ENCODE data around the gene IPO5.
"Not testable (repeated sequence)": the region's sequence is repeated elsewhere in the genome, so short reads cannot be mapped to it uniquely, and the experiment has no call there.

The IPO5 gene

DNA sequence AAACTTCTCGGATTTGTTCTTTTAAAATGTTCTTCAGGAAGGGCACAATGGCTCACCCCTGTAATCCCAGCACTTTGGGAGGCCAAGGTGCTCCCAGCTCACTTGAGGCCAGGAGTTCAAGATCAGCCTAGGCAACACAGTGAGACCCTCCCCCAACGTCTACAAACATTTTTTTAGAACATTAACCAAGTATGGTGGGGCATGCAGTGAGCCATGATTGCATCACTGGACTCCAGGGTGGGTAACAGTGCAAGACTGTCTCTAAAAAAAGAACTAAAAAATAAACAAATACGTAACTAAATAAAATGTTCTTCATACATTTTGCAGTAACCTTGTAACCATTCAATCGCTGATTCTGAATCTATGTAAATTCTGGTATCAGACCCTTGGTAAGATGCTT is 2.1 kb upstream of the IPO5 start:
- Histone ChIP-seq H3K4me1 (ENCODE audit: low read depth, poor library complexity, severe bottlenecking) (no peaks in the 10 kb centered on the region), H4K20me1 (ENCODE audit: insufficient read depth) (no peaks in the 10 kb centered on the region), H3K27ac (no peak overlapping the region), H2AFZ (ENCODE audit: low read depth) (no peak overlapping the region), H3K79me2 (ENCODE audit: insufficient read depth, low read depth) (no peaks in the 10 kb centered on the region), H3K27me3 (ENCODE audit: insufficient read depth, low read depth) (no peaks in the 10 kb centered on the region), H3K4me2 (no peak overlapping the region), H3K36me3 (ENCODE audit: insufficient read depth) (no peaks in the 10 kb centered on the region), H3K9ac (no peak overlapping the region), H3K4me3 (IDR thresholded peaks at IDR 0.05; ENCODE audit: insufficient read depth, low read depth, low read length) (no peak overlapping the region)
- TF ChIP-seq, protein P1, sequence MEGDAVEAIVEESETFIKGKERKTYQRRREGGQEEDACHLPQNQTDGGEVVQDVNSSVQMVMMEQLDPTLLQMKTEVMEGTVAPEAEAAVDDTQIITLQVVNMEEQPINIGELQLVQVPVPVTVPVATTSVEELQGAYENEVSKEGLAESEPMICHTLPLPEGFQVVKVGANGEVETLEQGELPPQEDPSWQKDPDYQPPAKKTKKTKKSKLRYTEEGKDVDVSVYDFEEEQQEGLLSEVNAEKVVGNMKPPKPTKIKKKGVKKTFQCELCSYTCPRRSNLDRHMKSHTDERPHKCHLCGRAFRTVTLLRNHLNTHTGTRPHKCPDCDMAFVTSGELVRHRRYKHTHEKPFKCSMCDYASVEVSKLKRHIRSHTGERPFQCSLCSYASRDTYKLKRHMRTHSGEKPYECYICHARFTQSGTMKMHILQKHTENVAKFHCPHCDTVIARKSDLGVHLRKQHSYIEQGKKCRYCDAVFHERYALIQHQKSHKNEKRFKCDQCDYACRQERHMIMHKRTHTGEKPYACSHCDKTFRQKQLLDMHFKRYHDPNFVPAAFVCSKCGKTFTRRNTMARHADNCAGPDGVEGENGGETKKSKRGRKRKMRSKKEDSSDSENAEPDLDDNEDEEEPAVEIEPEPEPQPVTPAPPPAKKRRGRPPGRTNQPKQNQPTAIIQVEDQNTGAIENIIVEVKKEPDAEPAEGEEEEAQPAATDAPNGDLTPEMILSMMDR (conservative IDR thresholded peaks at IDR 0.05; ENCODE audit: low read depth, low read length): no peak

DNA sequence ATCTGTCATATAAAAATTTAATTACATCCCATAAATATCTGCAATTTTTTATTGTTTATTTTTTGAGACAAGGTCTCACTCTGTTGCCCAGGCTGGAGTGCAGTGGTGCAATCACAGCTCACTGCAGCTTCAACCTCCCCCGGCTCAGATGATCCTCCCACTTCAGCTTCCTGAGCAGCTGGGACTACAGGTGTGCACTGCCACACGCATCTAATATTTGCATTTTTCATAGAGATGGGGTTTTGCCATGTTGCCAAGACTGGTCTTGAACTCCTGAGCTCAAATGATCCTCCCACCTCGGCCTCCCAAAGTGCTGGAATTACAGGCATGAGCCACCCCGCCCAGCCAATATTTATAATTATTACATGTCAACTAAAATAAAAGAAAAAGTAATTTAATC is 644 bp upstream of the IPO5 start:
- H3K4me3 ChIP-seq (IDR thresholded peaks at IDR 0.05; ENCODE audit: insufficient read depth, low read depth, low read length); H4K20me1 ChIP-seq (ENCODE audit: insufficient read depth); H2AFZ ChIP-seq (ENCODE audit: low read depth); H3K79me2 ChIP-seq (ENCODE audit: insufficient read depth, low read depth); H3K27me3 ChIP-seq (ENCODE audit: insufficient read depth, low read depth); H3K9ac ChIP-seq; H3K4me2 ChIP-seq; H3K27ac ChIP-seq; H3K4me1 ChIP-seq (ENCODE audit: low read depth, poor library complexity, severe bottlenecking); H3K36me3 ChIP-seq (ENCODE audit: insufficient read depth): not testable (repeated sequence)

DNA sequence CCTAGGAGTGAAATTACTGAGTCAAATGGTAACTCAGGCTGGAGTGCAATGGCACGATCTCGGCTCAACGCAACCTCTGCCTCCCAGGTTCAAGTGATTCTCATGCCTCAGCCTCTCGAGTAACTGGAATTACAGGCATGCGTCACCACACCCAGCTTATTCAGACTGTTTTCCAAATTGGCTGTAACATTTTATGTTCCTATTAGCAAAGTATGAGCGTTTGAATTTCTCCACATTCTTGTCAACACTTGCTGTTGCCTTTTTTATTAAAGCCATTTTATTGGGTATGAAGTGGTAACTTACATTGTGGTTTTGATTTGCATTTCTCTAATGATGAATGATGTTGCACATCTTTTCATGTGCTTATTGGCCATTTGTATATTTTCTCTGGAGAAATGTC is 7.9 kb downstream of the IPO5 start:
- no peaks in the 10 kb centered on the region for H3K79me2 ChIP-seq (ENCODE audit: insufficient read depth, low read depth)
- TF ChIP-seq, protein P1 (conservative IDR thresholded peaks at IDR 0.05; ENCODE audit: low read depth, low read length): no peak
- H3K27ac ChIP-seq: no peak overlapping the region
- no peaks in the 10 kb centered on the region for H3K36me3 ChIP-seq (ENCODE audit: insufficient read depth)
- H2AFZ ChIP-seq (ENCODE audit: low read depth): no peak overlapping the region
- no peak overlapping the region for H3K9ac ChIP-seq
- no peaks in the 10 kb centered on the region for H3K27me3 ChIP-seq (ENCODE audit: insufficient read depth, low read depth)
- no peak overlapping the region for H3K4me3 ChIP-seq (IDR thresholded peaks at IDR 0.05; ENCODE audit: insufficient read depth, low read depth, low read length)
- no peaks in the 10 kb centered on the region for H3K4me1 ChIP-seq (ENCODE audit: low read depth, poor library complexity, severe bottlenecking)
- H4K20me1 ChIP-seq (ENCODE audit: insufficient read depth): no peaks in the 10 kb centered on the region
- no peak overlapping the region for H3K4me2 ChIP-seq

DNA sequence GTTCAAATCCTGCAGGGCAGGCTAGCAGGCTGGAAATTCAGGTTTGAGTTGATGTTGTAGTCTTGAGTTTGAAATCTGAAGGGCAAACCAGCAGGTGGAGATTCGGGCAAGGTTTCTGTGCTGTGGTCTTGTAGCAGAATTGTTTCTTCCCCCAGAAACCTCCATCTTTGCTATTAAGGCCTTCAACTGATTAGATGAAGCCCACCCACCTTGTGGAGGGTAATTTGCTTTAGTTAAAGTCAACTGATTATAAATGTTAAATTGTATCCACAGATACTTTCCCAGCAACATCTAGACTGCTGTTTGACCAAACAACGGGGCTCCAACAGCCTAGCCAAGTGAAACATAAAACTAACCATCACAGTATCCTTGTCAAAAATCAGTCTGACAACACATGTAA is 9.4 kb downstream of the IPO5 start:
- no peak overlapping the region for H3K27ac ChIP-seq
- H3K4me2 ChIP-seq: no peak overlapping the region
- no peaks in the 10 kb centered on the region for H4K20me1 ChIP-seq (ENCODE audit: insufficient read depth)
- H2AFZ ChIP-seq (ENCODE audit: low read depth): no peak overlapping the region
- H3K4me3 ChIP-seq (IDR thresholded peaks at IDR 0.05; ENCODE audit: insufficient read depth, low read depth, low read length): no peak overlapping the region
- TF ChIP-seq, protein P1 (conservative IDR thresholded peaks at IDR 0.05; ENCODE audit: low read depth, low read length): no peak
- H3K4me1 ChIP-seq (ENCODE audit: low read depth, poor library complexity, severe bottlenecking): no peaks in the 10 kb centered on the region
- no peaks in the 10 kb centered on the region for H3K27me3 ChIP-seq (ENCODE audit: insufficient read depth, low read depth)
- no peaks in the 10 kb centered on the region for H3K36me3 ChIP-seq (ENCODE audit: insufficient read depth)
- no peaks in the 10 kb centered on the region for H3K79me2 ChIP-seq (ENCODE audit: insufficient read depth, low read depth)
- no peak overlapping the region for H3K9ac ChIP-seq

DNA sequence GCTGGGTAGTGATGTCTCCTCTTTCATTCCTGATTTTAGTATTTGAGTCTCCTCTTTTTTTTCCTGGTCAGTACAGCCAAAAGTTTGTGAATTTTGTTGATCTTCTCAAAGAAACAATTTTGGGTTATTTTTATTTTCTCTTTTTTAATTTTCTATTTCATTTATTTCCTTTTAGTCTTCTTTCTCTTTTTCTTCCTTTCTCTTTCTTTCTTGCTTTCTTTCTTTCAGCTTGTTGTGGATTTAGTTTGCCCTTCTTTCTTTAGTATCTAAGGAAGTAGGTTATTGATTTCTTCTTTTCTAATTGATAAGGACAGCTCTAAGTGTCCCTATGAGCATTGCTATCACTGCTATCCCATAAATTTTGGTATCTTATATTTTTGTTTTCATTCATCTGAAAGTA is 13.8 kb downstream of the IPO5 start:
- no peaks in the 10 kb centered on the region for H3K4me1 ChIP-seq (ENCODE audit: low read depth, poor library complexity, severe bottlenecking)
- no peak overlapping the region for H3K27ac ChIP-seq
- TF ChIP-seq, protein P1 (conservative IDR thresholded peaks at IDR 0.05; ENCODE audit: low read depth, low read length): no peak

More for the DNA sequence above, 13.8 kb downstream of the IPO5 start:
- Histone ChIP-seq H3K4me2 (no peak overlapping the region), H3K27me3 (ENCODE audit: insufficient read depth, low read depth) (no peaks in the 10 kb centered on the region), H3K79me2 (ENCODE audit: insufficient read depth, low read depth) (no peaks in the 10 kb centered on the region), H4K20me1 (ENCODE audit: insufficient read depth) (no peaks in the 10 kb centered on the region), H2AFZ (ENCODE audit: low read depth) (no peak overlapping the region), H3K9ac (no peak overlapping the region), H3K36me3 (ENCODE audit: insufficient read depth) (no peaks in the 10 kb centered on the region), H3K4me3 (IDR thresholded peaks at IDR 0.05; ENCODE audit: insufficient read depth, low read depth, low read length) (no peak overlapping the region)
